Thyroid gland (tissue), 4 donors: ENCODE data around the gene PARM1.

Experiments used
- POLR2A ChIP-seq, 2 donors: fragments of 450-650 bp; IDR thresholded peaks; one replicate each; pipeline ENCODE4 v1.6.1; 2017; ENCODE audit warnings: antibody characterized with exemption in 2 of 2, mild to moderate bottlenecking in 2 of 2, moderate library complexity in 1 of 2
- TF ChIP-seq, protein P1 (sequence below), 6 experiments: fragments of 200-600 bp in 3 of 6; fragments of 450-650 bp in 3 of 6; sonication (generic) in 3 of 6; IDR thresholded peaks; one replicate each; pipeline ENCODE4 v1.5.1; 2016 to 2019; ENCODE audit warnings: antibody characterized with exemption in 6 of 6, mild to moderate bottlenecking in 2 of 6, inconsistent platforms in 1 of 6, moderate library complexity in 1 of 6

DNA sequence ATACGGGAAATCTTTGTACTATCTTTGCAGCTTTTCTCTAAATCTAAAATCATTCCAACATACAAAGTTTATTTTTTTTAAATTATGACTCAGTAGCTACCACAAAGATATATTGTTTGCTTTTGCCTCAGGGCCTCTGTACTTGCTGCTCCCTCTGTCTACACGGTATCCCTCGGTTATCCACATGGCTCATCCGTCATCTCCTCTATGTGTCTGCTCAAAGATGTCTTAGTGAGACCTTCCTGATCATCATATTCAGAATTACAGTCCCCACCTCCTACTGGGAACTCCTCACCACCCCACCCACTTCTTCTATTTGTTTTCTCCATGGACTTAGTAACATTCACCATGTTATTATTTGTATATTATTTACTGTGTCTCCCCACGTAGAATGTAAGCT lies 107.8 kb downstream of the PARM1 start:
- TF ChIP-seq, protein P1, sequence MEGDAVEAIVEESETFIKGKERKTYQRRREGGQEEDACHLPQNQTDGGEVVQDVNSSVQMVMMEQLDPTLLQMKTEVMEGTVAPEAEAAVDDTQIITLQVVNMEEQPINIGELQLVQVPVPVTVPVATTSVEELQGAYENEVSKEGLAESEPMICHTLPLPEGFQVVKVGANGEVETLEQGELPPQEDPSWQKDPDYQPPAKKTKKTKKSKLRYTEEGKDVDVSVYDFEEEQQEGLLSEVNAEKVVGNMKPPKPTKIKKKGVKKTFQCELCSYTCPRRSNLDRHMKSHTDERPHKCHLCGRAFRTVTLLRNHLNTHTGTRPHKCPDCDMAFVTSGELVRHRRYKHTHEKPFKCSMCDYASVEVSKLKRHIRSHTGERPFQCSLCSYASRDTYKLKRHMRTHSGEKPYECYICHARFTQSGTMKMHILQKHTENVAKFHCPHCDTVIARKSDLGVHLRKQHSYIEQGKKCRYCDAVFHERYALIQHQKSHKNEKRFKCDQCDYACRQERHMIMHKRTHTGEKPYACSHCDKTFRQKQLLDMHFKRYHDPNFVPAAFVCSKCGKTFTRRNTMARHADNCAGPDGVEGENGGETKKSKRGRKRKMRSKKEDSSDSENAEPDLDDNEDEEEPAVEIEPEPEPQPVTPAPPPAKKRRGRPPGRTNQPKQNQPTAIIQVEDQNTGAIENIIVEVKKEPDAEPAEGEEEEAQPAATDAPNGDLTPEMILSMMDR (IDR thresholded peaks at IDR 0.05) = no peak
- TF ChIP-seq POLR2A (IDR thresholded peaks at IDR 0.05) = no peak
